CD1c-positive myeloid dendritic cell (primary cell): ENCODE data around the gene LRRC47.

ENCODE experiments used
- DNase-seq: peaks from one replicate; pipeline ENCODE4 v3.0.0-alpha.2; 2016; ENCODE audit errors: extremely low spot score

The LRRC47 gene

DNA sequence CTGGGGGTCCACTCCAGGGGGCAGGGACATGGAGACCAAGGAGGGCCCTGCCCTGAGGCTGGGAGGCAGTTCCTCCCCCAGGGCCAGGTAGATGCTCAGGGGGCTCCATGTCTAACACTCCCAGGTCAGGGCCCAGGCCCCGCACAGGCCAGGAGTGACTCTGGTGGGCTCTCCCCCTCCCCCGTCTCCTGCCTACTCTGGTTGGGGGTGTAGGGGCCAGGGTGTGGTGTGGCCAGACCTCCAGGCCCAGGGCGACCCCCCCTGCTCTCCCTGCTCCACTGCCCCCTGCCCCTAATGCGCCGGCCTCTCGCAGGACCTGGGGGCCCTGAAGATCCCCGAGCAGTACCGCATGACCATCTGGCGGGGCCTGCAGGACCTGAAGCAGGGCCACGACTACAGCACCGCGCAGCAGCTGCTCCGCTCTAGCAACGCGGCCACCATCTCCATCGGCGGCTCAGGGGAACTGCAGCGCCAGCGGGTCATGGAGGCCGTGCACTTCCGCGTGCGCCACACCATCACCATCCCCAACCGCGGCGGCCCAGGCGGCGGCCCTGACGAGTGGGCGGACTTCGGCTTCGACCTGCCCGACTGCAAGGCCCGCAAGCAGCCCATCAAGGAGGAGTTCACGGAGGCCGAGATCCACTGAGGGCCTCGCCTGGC is 63.7 kb downstream of the LRRC47 start:
- no peak for DNase-seq

DNA sequence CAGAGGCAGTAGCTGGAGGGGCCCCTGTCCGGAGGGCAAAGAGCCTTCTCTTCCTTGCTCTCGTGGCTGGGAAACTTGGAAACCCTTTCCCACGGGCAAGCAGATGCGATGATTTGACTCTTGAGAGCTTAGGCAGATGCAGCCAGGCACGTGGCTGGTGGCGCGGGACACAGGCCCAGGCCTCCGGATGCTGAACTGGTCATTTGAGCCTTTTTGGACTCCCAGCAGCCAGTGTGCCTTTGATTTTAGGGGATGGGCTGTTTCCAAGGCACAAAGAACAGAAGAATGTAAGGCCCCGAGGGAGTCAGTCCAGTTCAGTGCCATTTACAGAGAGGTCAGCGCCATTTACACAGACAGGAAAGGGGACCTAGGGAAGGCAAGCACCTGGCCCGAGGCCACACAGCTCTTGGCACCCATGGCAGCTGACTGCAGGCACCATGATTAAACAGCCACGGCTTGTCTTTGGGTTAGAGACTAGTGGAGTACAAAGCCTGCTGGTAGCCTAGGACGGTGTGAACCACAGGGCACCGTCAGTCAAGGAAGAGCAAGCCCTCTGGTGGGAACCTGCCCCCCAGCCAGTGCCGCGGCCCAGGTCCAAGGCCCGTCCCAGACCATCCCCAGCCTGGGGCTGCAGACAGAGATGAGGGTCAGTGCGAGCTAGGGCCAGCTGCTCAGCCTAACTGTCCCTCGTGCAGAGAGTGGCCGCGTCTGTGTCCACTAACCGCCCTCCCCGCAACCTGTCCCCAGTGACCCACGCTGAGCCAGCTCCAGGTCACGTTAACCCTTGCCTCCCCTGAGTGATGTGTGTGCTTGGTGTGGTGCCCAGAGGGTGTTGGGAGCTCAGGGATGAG is 64.5 kb downstream of the LRRC47 start:
- no peak for DNase-seq

DNA sequence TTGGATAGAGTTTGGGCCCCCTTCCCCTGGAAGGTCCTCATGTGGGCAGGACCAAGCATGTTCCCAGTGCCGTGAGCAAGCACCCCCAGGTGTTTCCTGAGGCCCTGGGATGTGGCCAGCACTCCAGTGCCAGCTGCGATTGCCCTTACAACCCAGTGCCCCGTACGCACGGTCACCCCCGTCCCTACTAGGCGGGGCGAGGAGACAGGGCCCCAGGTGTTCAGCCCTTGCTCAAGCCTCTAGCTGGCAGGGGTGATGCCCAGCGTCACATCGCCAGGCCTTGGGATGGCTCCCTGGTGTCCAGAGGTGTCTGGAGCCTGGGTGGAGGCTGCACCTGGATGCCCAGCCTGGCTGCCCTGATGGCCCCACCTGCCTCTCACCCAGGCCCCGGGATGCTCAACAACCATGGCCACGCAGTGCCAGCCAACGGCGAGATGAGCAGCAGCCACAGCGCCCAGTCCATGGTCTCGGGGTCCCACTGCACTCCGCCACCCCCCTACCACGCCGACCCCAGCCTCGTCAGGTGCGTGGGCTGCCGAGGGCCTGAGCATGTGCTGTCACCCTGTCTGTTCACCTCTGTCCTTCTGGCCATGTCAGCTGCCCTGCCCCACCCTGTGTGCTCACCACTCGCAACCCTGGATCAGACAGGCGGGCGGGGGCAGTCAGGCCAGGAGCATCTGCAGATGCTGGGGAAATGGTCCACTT is 65.6 kb downstream of the LRRC47 start:
- DNase-seq: no peak

DNA sequence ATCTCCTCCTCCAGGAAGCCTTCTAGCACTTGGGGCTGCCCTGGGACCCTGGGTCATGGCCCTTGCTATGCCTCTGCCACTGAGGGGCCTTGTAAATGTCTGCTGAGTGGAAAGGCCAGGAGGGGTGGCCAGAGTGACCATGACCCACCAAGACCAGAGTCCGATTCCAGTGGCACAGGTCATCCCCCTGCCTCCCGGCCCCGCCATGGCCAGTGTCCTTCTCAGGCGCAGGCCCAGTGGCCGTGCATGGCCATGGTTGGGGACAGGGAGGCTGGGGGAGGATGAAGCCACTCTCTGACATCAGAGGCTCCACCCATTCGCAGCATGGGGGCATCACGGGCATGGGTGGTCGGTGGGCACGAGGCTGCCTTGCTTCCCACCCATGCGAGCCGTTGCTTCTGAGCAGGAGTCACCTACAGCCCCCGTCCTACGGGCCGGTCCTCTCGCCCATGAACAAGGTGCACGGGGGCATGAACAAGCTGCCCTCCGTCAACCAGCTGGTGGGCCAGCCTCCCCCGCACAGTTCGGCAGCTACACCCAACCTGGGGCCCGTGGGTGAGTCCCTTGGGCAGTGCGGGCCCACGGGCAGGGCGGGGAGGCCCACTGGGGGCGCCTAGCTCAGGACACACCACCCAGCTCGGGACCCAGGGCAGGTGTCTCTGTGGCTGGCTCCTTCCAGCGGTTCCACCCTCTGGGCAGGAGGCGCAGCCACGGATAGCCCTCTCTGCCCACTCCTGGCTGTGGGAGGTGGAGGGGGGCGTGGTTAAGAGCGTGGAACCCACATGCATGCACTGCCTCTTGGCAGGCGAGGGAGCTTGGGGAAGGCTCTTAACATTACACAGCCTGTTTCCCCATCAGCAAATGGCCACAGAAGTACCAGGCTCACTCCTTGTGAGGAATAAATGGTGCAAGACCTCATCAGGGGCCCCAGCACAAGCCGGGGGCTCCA is 66.4 kb downstream of the LRRC47 start:
- DNase-seq: no peak
